GM12878 (cell line): Measurements from ENCODE around the gene TCEA2. TPM values are rescaled to one million over a fixed set of nuclear protein-coding genes. Genes with fewer than 3 reads are reported as not detected.

ENCODE experiments used
- ATAC-seq: fragments of 200-7000 bp; cut with Tn5 transposase; 3 replicates; pipeline ENCODE4 v1.9.1; 2020; ENCODE audit warnings: mild to moderate bottlenecking, moderate library complexity
- BruUV-seq: library from RNA; stranded (reverse); fragments of 400-500 nt; replicated peaks from 2 replicates; lab custom pipeline; 2021; lab: Mats Ljungman, UMichigan
- CTCF ChIA-PET: fragments of 300-600 bp; sonication (Branson Sonifier 250); formaldehyde crosslinking; extraction: SDS; loops from one replicate; lab custom pipeline; 2021; ENCODE audit warnings: inconsistent platforms; lab: Yijun Ruan, JAX
- POLR2A ChIA-PET: fragments of 350-600 bp; formaldehyde crosslinking; extraction: SDS; loops from one replicate; lab custom pipeline; 2021; ENCODE audit warnings: inconsistent platforms; lab: Charles Lee
- RAD21 ChIA-PET: fragments of 300-600 bp; sonication (Branson Sonifier 250); formaldehyde crosslinking; loops from one replicate; lab custom pipeline; 2023; ENCODE audit warnings: antibody characterized with exemption; ENCODE audit not compliant: unreplicated experiment; lab: Charles Lee
- SMC1A ChIA-PET: fragments of 300-600 bp; sonication (Branson Sonifier 250); formaldehyde crosslinking; loops from one replicate; lab custom pipeline; 2023; ENCODE audit not compliant: unreplicated experiment, uncharacterized antibody; lab: Charles Lee
- DNase-seq: peaks from one replicate; pipeline ENCODE4 v3.0.0-alpha.2; 2011; ENCODE audit warnings: low read depth, low spot score
- FAIRE-seq: peaks from 3 replicates; lab custom pipeline; 2011; peaks lifted over from hg19 to GRCh38; lab: Jason Lieb, UNC
- H2AFZ ChIP-seq: 2 replicates; pipeline ENCODE4 v1.6.0; 2011; ENCODE audit warnings: low read depth, low read length, control low read depth; ENCODE audit not compliant: control insufficient read depth
- H3K27ac ChIP-seq: 2 replicates; pipeline ENCODE4 v1.5.1; 2011; ENCODE audit warnings: control low read depth; ENCODE audit not compliant: control insufficient read depth, insufficient read depth
- H3K27me3 ChIP-seq, 2 experiments: replicated peaks in 1 of 2; 2 replicates each; pipeline versions ENCODE4 v1.6.0 to v1.6.1; 2011; ENCODE audit warnings: low read length in 1 of 2; ENCODE audit not compliant: control insufficient read depth in 2 of 2, insufficient read depth in 2 of 2
- H3K36me3 ChIP-seq, 2 experiments: 2 replicates each; pipeline ENCODE4 v1.5.1; 2011; ENCODE audit warnings: low read length in 1 of 2; ENCODE audit not compliant: control insufficient read depth in 2 of 2, insufficient read depth in 2 of 2
- H3K4me1 ChIP-seq: 2 replicates; pipeline ENCODE4 v1.6.1; 2011; ENCODE audit warnings: mild to moderate bottlenecking, low read length, moderate library complexity, mixed read lengths; ENCODE audit not compliant: control insufficient read depth, insufficient read depth
- H3K4me2 ChIP-seq: 2 replicates; pipeline ENCODE4 v1.6.0; 2011; ENCODE audit warnings: control low read depth; ENCODE audit not compliant: control insufficient read depth, insufficient read depth
- H3K4me3 ChIP-seq: fragments of 200-600 bp; sonication (generic); 2 replicates; pipeline ENCODE4 v1.5.1; 2016
- H3K79me2 ChIP-seq: 2 replicates; pipeline ENCODE4 v1.6.0; 2011; ENCODE audit warnings: low read length; ENCODE audit not compliant: control insufficient read depth, insufficient read depth
- H3K9ac ChIP-seq: 2 replicates; pipeline ENCODE4 v1.8.0; 2011; ENCODE audit warnings: low read length, control low read depth, mixed read lengths; ENCODE audit not compliant: control insufficient read depth, insufficient read depth
- H3K9me3 ChIP-seq: replicated peaks from 3 replicates; pipeline ENCODE4 v1.5.1; 2011; ENCODE audit warnings: mild to moderate bottlenecking, low read length; ENCODE audit not compliant: control insufficient read depth, insufficient read depth
- H4K20me1 ChIP-seq: 2 replicates; pipeline ENCODE4 v1.6.0; 2011; ENCODE audit not compliant: control insufficient read depth, insufficient read depth
- CHD4 ChIP-seq: fragments of 200-600 bp; sonication (generic); IDR thresholded peaks from 2 replicates; pipeline ENCODE4 v1.6.1; 2016; ENCODE audit warnings: mild to moderate bottlenecking
- MEF2B ChIP-seq: fragments of 450-650 bp; IDR thresholded peaks from 2 replicates; pipeline ENCODE4 v1.6.1; 2018; ENCODE audit warnings: mild to moderate bottlenecking, moderate library complexity; ENCODE audit not compliant: partially characterized antibody, poor library complexity, severe bottlenecking
- MLLT1 ChIP-seq: fragments of 450-650 bp; IDR thresholded peaks from 2 replicates; pipeline ENCODE4 v1.6.1; 2016; ENCODE audit warnings: mild to moderate bottlenecking
- MTA2 ChIP-seq: fragments of 450-650 bp; IDR thresholded peaks from 2 replicates; pipeline ENCODE4 v1.6.1; 2016; ENCODE audit warnings: low read depth, mild to moderate bottlenecking, moderate library complexity
- SPI1 ChIP-seq: IDR thresholded peaks from 2 replicates; pipeline ENCODE4 v1.6.1; 2011; ENCODE audit warnings: low read depth, mild to moderate bottlenecking, low read length, moderate library complexity, borderline replicate concordance; ENCODE audit not compliant: insufficient read depth
- WGBS: methylation state at CpG from one replicate; pipeline ENCODE4 v1.1.6; 2016; ENCODE audit warnings: low lambda C conversion rate; ENCODE audit not compliant: insufficient replicate concordance, insufficient coverage; ENCODE audit errors: missing lambda C conversion rate; 5-methylcytosine and 5-hydroxymethylcytosine counted together
- in situ Hi-C: fragments of 300-500 bp; cut with MboI; formaldehyde crosslinking; loops from 9 replicates; pipeline ENCODE4 v1.14.3; 2018; ENCODE audit warnings: mixed read lengths
- intact Hi-C: fragments of 100-400 bp; cut with micrococcal nuclease; formaldehyde crosslinking; loops from one replicate; pipeline ENCODE4 v1.14.2; 2022; ENCODE audit not compliant: unreplicated experiment
- polyA plus RNA-seq, 11 experiments: library from polyadenylated mRNA; depleted of rRNA in 4 of 11; unstranded in 6 of 11; stranded (reverse) in 5 of 11; fragments of >200 nt; fragmentation: Nextera tagmentation in 4 of 11; fragmentation: Illumina TruSeq in 1 of 11; extraction: Ambion mirVana in 4 of 11; extraction: Trizol in 1 of 11; gene quantifications; 1 replicate in 1 of 11; 2 replicates in 10 of 11; pipeline versions ENCODE4 v1.2.1 to v1.2.3, GENCODE V29; 2011 to 2016; ENCODE audit warnings: inconsistent platforms in 2 of 11, missing spikeins in 2 of 11, low read depth in 1 of 11
- total RNA-seq, 4 experiments: library from RNA; depleted of rRNA in 3 of 4; stranded (reverse); fragments of >200 nt in 3 of 4; fragmentation: Illumina TruSeq in 1 of 4; extraction: Trizol in 1 of 4; gene quantifications; 2 replicates each; pipeline versions ENCODE4 v1.2.1 to v1.2.3, GENCODE V29; 2013 to 2021

Gene TCEA2
- total and polyA plus RNA-seq, 10 of the 15 experiments (the other 5 are each of a cell fraction or from before 2014, with no cell fraction given), result 3.4 to 42.5 (median 13.3) TPM

- intact Hi-C loops, result no loop called here
- RAD21 ChIA-PET, result interaction anchor here (0.9 to 4.9 kb wide), 3 partner anchors 12 to 68 kb away, joined by 3 to 16 read pairs (median 7); partner anchors contain the start of gene LKAAEAR1
- Histone ChIP-seq H4K20me1 (no peaks in the 10 kb centered on the region), H3K4me1 (no peaks in the 10 kb centered on the region; the same call in 1 of the 2 replicates), H3K27me3 (peaks cover 0 to 3% of the 10 kb centered on the region in 2 experiments; a peak in 2 of 4 replicates), H3K36me3 (no peaks in the 10 kb centered on the region), H3K9ac (no peak overlapping the region), H3K27ac (no peak overlapping the region), H2AFZ (peak overlapping the region; percentile 7; the same call in 1 of the 2 replicates), H3K79me2 (no peaks in the 10 kb centered on the region), H3K4me3 (no peak overlapping the region), H3K9me3 (no peaks in the 10 kb centered on the region), H3K4me2 (no peak overlapping the region)
- peak; percentile 58 for ATAC-seq
- POLR2A ChIA-PET, result interaction anchor here (0.6 to 1.7 kb wide), 2 partner anchors 8 to 12 kb away, joined by 3 to 5 read pairs; no protein-coding TSS in a partner anchor
- CTCF ChIA-PET, result interaction anchor here (1.1 to 4.6 kb wide), 4 partner anchors 13 to 178 kb away, joined by 3 to 23 read pairs (median 6); partner anchors contain the start of gene LKAAEAR1
- no peak for FAIRE-seq
- no peak for DNase-seq
- SMC1A ChIA-PET, result interaction anchor here (1.2 kb wide), 1 partner anchor 24 kb away, joined by 3 read pairs; the partner anchor contains the start of gene LKAAEAR1
- 36% methylated on average over 19 of the region's 19 CpGs for WGBS
- BruUV-seq, result no TSS peak
- in situ Hi-C loops, result no loop called here
- TF ChIP-seq CHD4 (no peak), MEF2B (peak; percentile 16), MTA2 (0 out of 2 replicates have a peak, but pooled peaks have one; percentile 21), MLLT1 (peak; percentile 61; the same call in 1 of the 2 replicates), SPI1 (peak; percentile 89)
Observed at GRCh38 chr20:64107736-64108457, 44.9 kb downstream of the TCEA2 start.
